ENCODE results near the gene CITED2.
A peak's percentile ranks its signal among the peaks of the same experiment; 100 is the strongest.

The CITED2 gene

DNA sequence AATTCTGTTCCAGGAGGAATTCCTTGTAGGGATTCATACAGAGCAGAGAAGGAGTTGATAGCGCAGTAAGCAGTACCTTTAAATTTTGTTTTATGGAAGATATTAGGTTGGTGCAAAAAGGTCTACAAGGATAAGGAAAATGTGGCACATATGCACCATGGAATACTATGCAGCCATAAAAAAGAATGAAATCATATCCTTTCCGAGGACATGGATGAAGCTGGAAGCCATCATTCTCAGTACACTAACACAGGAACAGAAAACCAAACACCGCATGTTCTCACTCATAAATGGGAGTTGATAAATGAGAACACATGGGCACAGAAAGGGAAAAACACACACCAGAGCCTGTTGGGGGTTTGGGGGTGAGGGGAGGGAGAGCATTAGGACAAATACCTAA, 45.2 kb downstream of the CITED2 start:
- DNase-seq = no peak

DNA sequence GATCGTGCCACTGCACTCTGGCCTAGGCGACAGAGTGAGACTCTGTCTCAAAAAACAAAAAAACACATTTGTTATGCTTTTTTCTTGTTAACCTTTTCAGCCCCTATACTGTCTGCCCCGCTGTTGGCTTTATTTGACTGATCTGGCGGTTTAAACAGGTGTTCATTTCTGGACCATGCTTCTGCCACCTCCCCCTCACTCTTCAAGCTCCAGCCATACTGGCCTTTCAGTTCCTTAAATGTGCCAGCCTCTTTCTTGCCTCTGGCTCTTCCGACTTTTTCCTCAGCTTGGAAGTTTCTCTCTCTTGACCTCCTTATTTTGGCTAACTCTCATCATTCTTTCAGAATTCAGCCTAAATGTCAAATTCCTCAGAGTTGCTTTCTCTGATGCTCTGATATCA, 47.4 kb downstream of the CITED2 start:
- DNase-seq = no peak

DNA sequence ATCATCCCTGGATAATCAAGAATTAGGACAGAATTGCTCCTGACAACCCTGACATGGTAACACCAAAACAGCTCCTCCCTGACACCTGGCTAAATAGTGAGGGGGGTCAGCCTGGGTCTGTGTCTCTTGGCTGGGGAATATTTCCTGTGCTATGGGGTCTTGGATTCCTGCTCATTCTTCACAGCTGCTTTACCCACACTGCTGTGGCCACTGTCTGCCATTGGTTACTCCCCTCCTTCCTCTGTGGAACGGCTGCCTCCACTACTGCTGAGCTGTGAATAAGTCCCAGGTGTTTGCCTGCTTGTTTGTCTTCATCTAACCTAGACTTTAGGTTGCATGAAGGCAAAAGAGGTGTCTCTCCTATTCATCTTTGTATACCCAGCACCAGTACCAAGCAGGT, 48.8 kb downstream of the CITED2 start:
- no peak for DNase-seq

GRCh38 chr6:139325125-139325524, 49.3 kb downstream of the CITED2 start:
- no peak for DNase-seq

DNA sequence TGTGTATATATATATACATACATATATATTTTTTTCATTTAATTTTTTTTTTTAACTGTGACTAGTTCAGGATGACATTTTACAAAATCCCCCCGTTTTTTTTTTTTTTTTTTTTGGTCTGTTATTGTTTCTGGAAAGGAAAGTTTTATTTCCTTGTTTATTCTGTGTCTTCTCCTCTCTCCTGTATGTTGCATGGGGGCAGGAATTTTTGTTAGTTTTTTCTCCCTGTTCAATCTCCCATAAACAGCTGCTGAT, 50.2 kb downstream of the CITED2 start:
- no peak for DNase-seq

- DNase-seq = peak; percentile 65
Measured at GRCh38 chr6:139323511-139324300, 50.7 kb downstream of the CITED2 start.

Measured in T-helper 9 cell (primary cell).